ENCODE data around the gene CFAP74. TPM values are rescaled to one million over a fixed set of nuclear protein-coding genes. Genes with fewer than 3 reads are reported as not detected.

The CFAP74 gene
- total and polyA plus RNA-seq, 9 of the 15 experiments (the other 6 are each of a cell fraction or from before 2014, with no cell fraction given), result 0.03 to 0.15 (median 0.05) TPM; not detected in 6

DNA sequence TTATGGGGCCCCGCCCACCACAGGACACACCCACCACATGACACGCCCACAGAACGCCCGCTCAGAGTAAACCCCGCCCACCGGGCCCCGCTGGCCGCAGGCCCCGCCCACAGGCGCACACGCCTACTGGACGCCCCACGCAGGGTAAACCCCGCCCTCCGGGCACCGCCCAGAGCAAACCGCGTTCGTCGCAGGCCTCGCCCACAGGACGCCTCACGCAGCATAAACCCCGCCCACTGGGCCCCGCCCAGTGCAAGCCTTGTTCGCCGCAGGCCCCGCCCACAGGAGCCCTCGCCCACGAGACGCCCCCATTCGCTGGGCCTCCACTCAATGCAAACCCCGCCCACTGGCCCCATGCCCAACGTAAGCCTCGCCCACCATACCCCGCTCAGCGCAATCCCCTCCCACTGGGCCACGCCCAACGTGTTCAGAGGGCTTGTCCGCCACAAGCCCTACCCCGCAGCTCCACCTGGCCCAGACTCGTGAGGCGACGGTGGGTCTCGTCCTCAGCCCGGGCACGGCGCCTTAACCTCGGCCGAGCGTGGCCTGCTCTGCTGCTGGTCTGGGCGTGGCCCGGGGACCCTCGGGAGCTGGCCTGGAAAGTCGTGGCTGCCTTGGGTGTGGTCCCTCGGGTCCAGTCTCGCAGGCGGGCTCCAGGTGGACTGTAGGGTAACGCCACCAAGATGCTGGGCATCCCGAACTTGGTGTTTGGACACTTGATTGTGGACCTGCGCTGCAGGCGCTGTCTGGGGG lies 84.1 kb downstream of the CFAP74 start (continued):
- TF ChIP-seq RREB1 (CRISPR knock-in tag; IDR thresholded peaks at IDR 0.05) (no peak), ZNF239 (CRISPR knock-in tag; IDR thresholded peaks at IDR 0.05) (no peak), RB1 (IDR thresholded peaks at IDR 0.05; ENCODE audit: low read depth) (peak; percentile 23; the same call in 1 of the 2 replicates), EGR1 (conservative IDR thresholded peaks at IDR 0.05) (peak; percentile 99), STAG1 (CRISPR knock-in tag; IDR thresholded peaks at IDR 0.05; ENCODE audit: borderline replicate concordance) (no peak), CGGBP1 (CRISPR knock-in tag; IDR thresholded peaks at IDR 0.05) (no peak), SIN3A (IDR thresholded peaks at IDR 0.05; ENCODE audit: borderline replicate concordance in 2 of 2, control insufficient read depth in 1 of 2, low read depth in 2 of 2, low read length in 2 of 2) (no peak), BACH1 (tag; IDR thresholded peaks at IDR 0.05) (no peak), CHD1 (IDR thresholded peaks at IDR 0.05; ENCODE audit: low read length) (no peak), ZC3H8 (IDR thresholded peaks at IDR 0.05) (no peak), ZNF445 (CRISPR knock-in tag; IDR thresholded peaks at IDR 0.05; ENCODE audit: low read depth) (no peak), NR1H2 (CRISPR knock-in tag; IDR thresholded peaks at IDR 0.05) (no peak)
- TF ChIP-seq, protein P1, sequence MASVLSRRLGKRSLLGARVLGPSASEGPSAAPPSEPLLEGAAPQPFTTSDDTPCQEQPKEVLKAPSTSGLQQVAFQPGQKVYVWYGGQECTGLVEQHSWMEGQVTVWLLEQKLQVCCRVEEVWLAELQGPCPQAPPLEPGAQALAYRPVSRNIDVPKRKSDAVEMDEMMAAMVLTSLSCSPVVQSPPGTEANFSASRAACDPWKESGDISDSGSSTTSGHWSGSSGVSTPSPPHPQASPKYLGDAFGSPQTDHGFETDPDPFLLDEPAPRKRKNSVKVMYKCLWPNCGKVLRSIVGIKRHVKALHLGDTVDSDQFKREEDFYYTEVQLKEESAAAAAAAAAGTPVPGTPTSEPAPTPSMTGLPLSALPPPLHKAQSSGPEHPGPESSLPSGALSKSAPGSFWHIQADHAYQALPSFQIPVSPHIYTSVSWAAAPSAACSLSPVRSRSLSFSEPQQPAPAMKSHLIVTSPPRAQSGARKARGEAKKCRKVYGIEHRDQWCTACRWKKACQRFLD (CRISPR knock-in tag; IDR thresholded peaks at IDR 0.05), result no peak
- TF ChIP-seq, protein P2, sequence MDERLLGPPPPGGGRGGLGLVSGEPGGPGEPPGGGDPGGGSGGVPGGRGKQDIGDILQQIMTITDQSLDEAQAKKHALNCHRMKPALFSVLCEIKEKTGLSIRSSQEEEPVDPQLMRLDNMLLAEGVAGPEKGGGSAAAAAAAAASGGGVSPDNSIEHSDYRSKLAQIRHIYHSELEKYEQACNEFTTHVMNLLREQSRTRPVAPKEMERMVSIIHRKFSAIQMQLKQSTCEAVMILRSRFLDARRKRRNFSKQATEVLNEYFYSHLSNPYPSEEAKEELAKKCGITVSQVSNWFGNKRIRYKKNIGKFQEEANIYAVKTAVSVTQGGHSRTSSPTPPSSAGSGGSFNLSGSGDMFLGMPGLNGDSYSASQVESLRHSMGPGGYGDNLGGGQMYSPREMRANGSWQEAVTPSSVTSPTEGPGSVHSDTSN (CRISPR knock-in tag; IDR thresholded peaks at IDR 0.05; ENCODE audit: low read depth), result no peak
- TF ChIP-seq, protein P2 (tag; conservative IDR thresholded peaks at IDR 0.05; ENCODE audit: low read depth), result no peak
